ENCODE measurements around the gene CTDSP2.
"Not testable (repeated sequence)": the region's sequence is repeated elsewhere in the genome, so short reads cannot be mapped to it uniquely, and the experiment has no call there.

DNA sequence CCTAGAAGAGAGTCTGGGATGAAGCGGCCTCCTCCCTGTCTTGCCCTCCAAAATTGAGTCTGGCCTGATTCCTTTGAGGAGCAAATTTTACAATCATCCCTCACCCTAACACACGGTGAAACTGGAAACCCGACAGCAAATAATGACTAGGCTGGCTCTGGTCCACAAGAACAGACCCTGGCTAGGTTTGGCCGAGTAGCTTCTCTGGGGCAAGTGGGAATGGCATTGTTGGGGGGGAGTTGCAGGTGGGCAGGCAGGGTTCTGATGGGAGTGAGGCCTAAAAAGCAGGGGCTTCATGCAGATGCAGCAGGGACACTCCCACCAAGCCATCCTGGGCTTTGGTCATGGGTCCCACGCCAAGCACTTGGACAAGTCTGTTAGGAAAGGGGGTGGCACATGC, 25.5 kb downstream of the CTDSP2 start:
- TF ChIP-seq, protein P1, sequence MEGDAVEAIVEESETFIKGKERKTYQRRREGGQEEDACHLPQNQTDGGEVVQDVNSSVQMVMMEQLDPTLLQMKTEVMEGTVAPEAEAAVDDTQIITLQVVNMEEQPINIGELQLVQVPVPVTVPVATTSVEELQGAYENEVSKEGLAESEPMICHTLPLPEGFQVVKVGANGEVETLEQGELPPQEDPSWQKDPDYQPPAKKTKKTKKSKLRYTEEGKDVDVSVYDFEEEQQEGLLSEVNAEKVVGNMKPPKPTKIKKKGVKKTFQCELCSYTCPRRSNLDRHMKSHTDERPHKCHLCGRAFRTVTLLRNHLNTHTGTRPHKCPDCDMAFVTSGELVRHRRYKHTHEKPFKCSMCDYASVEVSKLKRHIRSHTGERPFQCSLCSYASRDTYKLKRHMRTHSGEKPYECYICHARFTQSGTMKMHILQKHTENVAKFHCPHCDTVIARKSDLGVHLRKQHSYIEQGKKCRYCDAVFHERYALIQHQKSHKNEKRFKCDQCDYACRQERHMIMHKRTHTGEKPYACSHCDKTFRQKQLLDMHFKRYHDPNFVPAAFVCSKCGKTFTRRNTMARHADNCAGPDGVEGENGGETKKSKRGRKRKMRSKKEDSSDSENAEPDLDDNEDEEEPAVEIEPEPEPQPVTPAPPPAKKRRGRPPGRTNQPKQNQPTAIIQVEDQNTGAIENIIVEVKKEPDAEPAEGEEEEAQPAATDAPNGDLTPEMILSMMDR (IDR thresholded peaks at IDR 0.05; ENCODE audit: low read depth, low read length) = not testable (repeated sequence)
- not testable (repeated sequence) for TF ChIP-seq EZH2phosphoT487 (IDR thresholded peaks at IDR 0.05; ENCODE audit: low read depth)
